IPS-18a (cell line): ENCODE data around the gene MYOZ3.

ENCODE experiments used
- H3K27ac ChIP-seq: one replicate; pipeline ENCODE4 v1.5.1; 2013; ENCODE audit warnings: low read length
- H3K27me3 ChIP-seq: one replicate; pipeline ENCODE4 v1.6.1; 2013; ENCODE audit warnings: mild to moderate bottlenecking, low read length; ENCODE audit not compliant: control insufficient read depth, insufficient read depth
- H3K36me3 ChIP-seq: one replicate; pipeline ENCODE4 v1.6.1; 2013; ENCODE audit warnings: low read depth, low read length; ENCODE audit not compliant: control insufficient read depth
- H3K4me1 ChIP-seq: one replicate; pipeline ENCODE4 v1.6.1; 2013; ENCODE audit warnings: low read depth, low read length; ENCODE audit not compliant: control insufficient read depth
- H3K4me3 ChIP-seq: one replicate; pipeline ENCODE4 v1.5.1; 2013; ENCODE audit warnings: low read length
- H3K9ac ChIP-seq: one replicate; pipeline ENCODE4 v1.6.1; 2013; ENCODE audit warnings: mild to moderate bottlenecking, low read length, moderate library complexity
- H3K9me3 ChIP-seq: one replicate; pipeline ENCODE4 v1.6.1; 2013; ENCODE audit warnings: low read depth, low read length; ENCODE audit not compliant: control insufficient read depth

Gene MYOZ3

GRCh38 chr5:150670948-150671310, 9.9 kb downstream of the MYOZ3 start:
- Histone ChIP-seq H3K36me3 (no peaks in the 10 kb centered on the region), H3K27me3 (peaks cover 13% of the 10 kb centered on the region), H3K4me3 (peak overlapping the region; percentile 90), H3K9me3 (no peaks in the 10 kb centered on the region), H3K4me1 (peaks cover 15% of the 10 kb centered on the region), H3K9ac (peak overlapping the region; percentile 95), H3K27ac (peak overlapping the region; percentile 62)

- Histone ChIP-seq H3K36me3 (peaks cover under 1% of the 10 kb centered on the region), H3K9ac (peak overlapping the region; percentile 95), H3K27ac (peak overlapping the region; percentile 58), H3K4me1 (peaks cover 15% of the 10 kb centered on the region), H3K4me3 (peak overlapping the region; percentile 90), H3K9me3 (no peaks in the 10 kb centered on the region), H3K27me3 (peaks cover 13% of the 10 kb centered on the region)
Measured at GRCh38 chr5:150671509-150672236, 10.6 kb downstream of the MYOZ3 start.

GRCh38 chr5:150672237-150672883, 11.3 kb downstream of the MYOZ3 start:
- H3K27me3 ChIP-seq = peaks cover 13% of the 10 kb centered on the region
- no peaks in the 10 kb centered on the region for H3K9me3 ChIP-seq
- H3K9ac ChIP-seq = peak overlapping the region; percentile 95
- H3K27ac ChIP-seq = peak overlapping the region; percentile 58
- H3K4me1 ChIP-seq = peaks cover 15% of the 10 kb centered on the region
- H3K36me3 ChIP-seq = peaks cover 3% of the 10 kb centered on the region
- H3K4me3 ChIP-seq = peak overlapping the region; percentile 90

- H3K27me3 ChIP-seq = peaks cover 13% of the 10 kb centered on the region
- H3K9me3 ChIP-seq = no peaks in the 10 kb centered on the region
- H3K9ac ChIP-seq = peak overlapping the region; percentile 95
- H3K4me1 ChIP-seq = peaks cover 15% of the 10 kb centered on the region
- H3K27ac ChIP-seq = no peak overlapping the region
- peak overlapping the region; percentile 90 for H3K4me3 ChIP-seq
- peaks cover 3% of the 10 kb centered on the region for H3K36me3 ChIP-seq
Measured at GRCh38 chr5:150672884-150673275, 11.8 kb downstream of the MYOZ3 start.

- peaks cover 15% of the 10 kb centered on the region for H3K4me1 ChIP-seq
- H3K9me3 ChIP-seq = no peaks in the 10 kb centered on the region
- no peak overlapping the region for H3K9ac ChIP-seq
- H3K36me3 ChIP-seq = peaks cover 3% of the 10 kb centered on the region
- peaks cover 13% of the 10 kb centered on the region for H3K27me3 ChIP-seq
- H3K4me3 ChIP-seq = no peak overlapping the region
- no peak overlapping the region for H3K27ac ChIP-seq
Measured at GRCh38 chr5:150674341-150674821, 13.3 kb downstream of the MYOZ3 start.

DNA sequence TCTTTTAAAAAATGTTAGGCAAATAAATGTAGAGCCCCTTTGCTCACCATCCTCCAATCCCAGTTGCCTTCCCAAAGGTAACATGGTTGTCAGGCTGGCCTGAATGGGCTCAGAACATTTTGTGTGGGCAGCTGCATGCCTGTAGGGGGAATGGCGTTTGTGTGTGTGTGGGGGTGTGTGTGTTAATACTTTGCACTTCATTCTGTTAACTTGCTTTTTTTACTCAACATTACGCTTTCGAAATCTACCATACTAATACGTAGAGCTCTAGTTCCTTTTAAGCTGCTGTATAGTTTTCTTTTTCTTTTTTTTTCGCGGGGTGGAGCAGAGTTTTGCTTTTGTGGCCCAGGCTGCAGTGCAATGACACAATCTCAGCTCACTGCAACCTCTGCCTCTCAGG, 14.0 kb downstream of the MYOZ3 start:
- peaks cover 3% of the 10 kb centered on the region for H3K36me3 ChIP-seq
- H3K27me3 ChIP-seq = peaks cover 13% of the 10 kb centered on the region
- H3K27ac ChIP-seq = no peak overlapping the region

GRCh38 chr5:150676578-150676977, 15.5 kb downstream of the MYOZ3 start:
- Histone ChIP-seq H3K27ac (no peak overlapping the region), H3K4me3 (no peak overlapping the region), H3K9me3 (no peaks in the 10 kb centered on the region), H3K27me3 (no peaks in the 10 kb centered on the region), H3K4me1 (no peaks in the 10 kb centered on the region), H3K36me3 (peaks cover 3% of the 10 kb centered on the region), H3K9ac (no peak overlapping the region)

More for the DNA sequence above, 14.0 kb downstream of the MYOZ3 start:
- H3K9me3 ChIP-seq = no peaks in the 10 kb centered on the region
- no peak overlapping the region for H3K4me3 ChIP-seq
- H3K9ac ChIP-seq = no peak overlapping the region
- peaks cover 13% of the 10 kb centered on the region for H3K4me1 ChIP-seq

DNA sequence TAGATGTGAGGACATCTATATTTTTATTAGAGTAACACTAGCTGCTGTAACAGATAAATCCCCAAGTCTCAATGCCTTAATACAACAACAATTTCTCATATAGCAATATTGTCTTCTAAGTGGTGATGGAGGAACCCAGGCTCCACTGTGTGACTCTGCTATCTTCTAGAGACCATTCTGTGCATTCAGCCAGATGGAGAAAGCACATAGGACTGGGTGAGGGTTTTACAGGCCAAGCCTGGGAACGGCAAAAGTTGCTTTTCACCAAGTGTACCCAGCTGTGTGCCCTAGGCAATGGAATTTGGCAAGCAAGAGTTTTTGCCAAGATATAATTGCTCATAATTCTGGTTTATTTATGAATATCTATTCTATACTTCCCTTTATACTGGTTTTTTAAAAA, 28.1 kb downstream of the MYOZ3 start:
- no peaks in the 10 kb centered on the region for H3K27me3 ChIP-seq
- no peak overlapping the region for H3K27ac ChIP-seq
- H3K9me3 ChIP-seq = no peaks in the 10 kb centered on the region
- no peak overlapping the region for H3K4me3 ChIP-seq
- peaks cover 36% of the 10 kb centered on the region for H3K36me3 ChIP-seq
- H3K4me1 ChIP-seq = no peaks in the 10 kb centered on the region
- no peak overlapping the region for H3K9ac ChIP-seq

DNA sequence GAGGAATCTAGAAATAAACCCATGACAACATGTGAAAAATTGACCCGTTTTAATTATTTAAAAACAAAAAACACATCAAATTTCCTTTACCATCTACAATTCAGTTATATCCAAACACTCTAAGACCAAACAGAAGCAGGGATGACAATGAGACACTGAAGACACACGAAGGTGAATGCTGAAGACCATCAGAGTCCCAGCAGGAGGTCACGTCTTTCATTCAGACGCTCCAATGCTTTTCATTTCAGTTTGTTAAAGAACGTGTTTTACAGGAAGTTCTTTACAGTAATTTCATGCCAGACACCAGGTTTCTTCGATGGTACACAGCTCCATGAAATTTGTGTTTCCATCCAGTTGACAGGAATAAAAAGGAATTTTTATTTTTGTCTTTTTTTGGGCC, 29.7 kb downstream of the MYOZ3 start:
- Histone ChIP-seq H3K27me3 (no peaks in the 10 kb centered on the region), H3K4me3 (no peak overlapping the region), H3K36me3 (peaks cover 53% of the 10 kb centered on the region), H3K4me1 (no peaks in the 10 kb centered on the region), H3K9ac (no peak overlapping the region), H3K27ac (no peak overlapping the region), H3K9me3 (no peaks in the 10 kb centered on the region)

DNA sequence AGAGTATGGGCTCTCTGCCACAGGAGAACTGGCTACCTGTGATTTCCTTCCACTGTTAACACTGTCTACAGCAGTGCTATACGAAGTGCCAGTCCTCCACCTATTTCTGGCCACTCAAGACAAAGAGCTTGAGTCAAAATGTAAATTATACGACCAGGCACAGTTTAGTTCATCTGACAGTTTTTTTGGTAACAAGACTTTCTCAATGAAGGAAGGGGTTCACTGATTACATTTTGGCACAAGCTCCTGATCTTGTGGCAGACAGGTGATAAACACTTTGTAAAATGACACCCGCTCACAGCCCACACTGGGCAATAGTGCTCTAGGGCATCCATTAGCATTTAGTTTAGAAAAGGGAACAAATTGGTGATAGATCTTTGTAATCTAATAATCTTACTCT, 31.2 kb downstream of the MYOZ3 start:
- Histone ChIP-seq H3K4me1 (no peaks in the 10 kb centered on the region), H3K27me3 (no peaks in the 10 kb centered on the region), H3K36me3 (peaks cover 68% of the 10 kb centered on the region), H3K9me3 (no peaks in the 10 kb centered on the region), H3K9ac (no peak overlapping the region), H3K27ac (no peak overlapping the region), H3K4me3 (no peak overlapping the region)

DNA sequence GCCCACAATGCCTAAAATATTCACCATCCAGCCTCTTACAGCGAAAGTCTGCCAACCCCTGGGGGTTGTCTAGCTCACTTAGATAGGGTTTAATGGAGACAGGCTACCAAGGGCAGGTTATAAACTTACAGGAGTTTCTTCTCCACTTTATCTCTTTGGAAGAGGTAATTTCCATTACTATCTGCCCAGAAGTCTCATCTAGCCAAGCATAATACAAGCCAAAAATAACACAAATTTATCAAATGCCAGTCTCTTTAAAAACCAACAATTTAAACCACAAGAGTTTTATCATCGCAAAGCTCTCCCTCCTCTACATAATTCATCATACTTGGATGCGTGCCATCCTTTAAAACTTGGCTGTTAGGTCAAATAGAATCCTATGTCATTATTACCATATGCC, 33.6 kb downstream of the MYOZ3 start:
- peaks cover 86% of the 10 kb centered on the region for H3K36me3 ChIP-seq
- no peaks in the 10 kb centered on the region for H3K4me1 ChIP-seq
- H3K4me3 ChIP-seq = no peak overlapping the region
- H3K27ac ChIP-seq = no peak overlapping the region
- no peaks in the 10 kb centered on the region for H3K27me3 ChIP-seq
- no peak overlapping the region for H3K9ac ChIP-seq
- no peaks in the 10 kb centered on the region for H3K9me3 ChIP-seq

GRCh38 chr5:150700246-150700593, 39.2 kb downstream of the MYOZ3 start:
- H3K36me3 ChIP-seq = peaks cover 38% of the 10 kb centered on the region
- H3K4me3 ChIP-seq = peak overlapping the region; percentile 98
- peaks cover 8% of the 10 kb centered on the region for H3K4me1 ChIP-seq
- no peaks in the 10 kb centered on the region for H3K9me3 ChIP-seq
- peaks cover 7% of the 10 kb centered on the region for H3K27me3 ChIP-seq
- H3K9ac ChIP-seq = peak overlapping the region; percentile 98
- no peak overlapping the region for H3K27ac ChIP-seq
